ENCODE data around the gene FAIM2.
A peak's percentile ranks its signal among the peaks of the same experiment; 100 is the strongest.

The FAIM2 gene

DNA sequence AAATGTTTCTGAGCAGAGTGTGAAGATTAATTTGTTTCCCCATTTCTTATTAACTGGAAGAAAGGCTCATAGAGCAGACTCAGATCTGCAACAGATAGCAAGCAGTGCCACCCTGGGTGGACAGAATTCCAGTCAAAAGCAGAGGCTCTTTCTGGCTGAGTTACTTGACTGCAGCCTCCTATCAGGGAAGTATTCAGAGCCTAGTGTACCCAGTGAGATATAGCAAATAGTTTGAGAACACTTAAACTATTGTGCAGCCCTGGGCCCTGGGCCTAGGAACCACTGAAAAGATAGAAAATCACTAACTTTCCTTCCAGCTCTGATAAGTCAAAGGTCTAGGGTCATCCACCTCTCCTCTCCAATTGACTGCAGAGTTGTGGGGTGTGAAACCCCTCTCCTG lies 35.6 kb upstream of the FAIM2 start (continued):
- no peak for TF ChIP-seq ZNF513 (tag by site-specific recombination; IDR thresholded peaks at IDR 0.05)
- no peak for TF ChIP-seq ZNF660 (tag by site-specific recombination; IDR thresholded peaks at IDR 0.05)
- no peak for TF ChIP-seq TRIM28 (IDR thresholded peaks at IDR 0.05; ENCODE audit: borderline replicate concordance, low read length)

DNA sequence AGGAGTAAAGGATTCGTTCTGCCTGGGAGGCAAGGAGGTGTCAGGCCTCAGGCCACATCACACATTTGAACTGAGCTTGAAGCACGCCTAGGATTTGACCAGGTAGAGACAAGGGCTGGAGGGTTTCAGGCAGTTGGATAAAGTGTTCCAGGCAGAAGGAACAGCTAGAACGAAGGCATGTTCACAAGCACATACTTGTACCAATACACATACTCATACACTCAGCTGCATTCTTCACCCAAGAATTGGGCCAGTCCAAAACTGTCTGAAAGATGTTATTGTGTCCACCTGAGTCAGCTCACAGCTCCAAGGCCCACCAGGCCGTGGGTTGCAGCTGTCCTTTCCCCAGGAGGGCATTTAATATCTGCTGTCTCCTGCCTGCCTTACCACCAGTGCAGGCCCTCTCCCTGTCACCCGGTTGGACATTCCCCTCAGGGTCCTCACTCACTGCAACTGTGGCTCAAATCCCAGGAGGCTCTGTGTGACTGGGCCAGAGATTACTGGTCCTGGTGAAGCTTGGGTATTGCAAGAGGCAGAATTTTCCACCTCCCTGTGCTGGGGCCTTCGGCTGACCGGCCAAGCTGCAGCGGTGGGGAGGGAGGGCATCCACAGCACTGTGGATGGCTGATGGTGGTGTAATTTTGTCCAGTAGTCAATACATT lies 34.1 kb upstream of the FAIM2 start:
- H3K9me3 ChIP-seq (ENCODE audit: control insufficient read depth, insufficient read depth, low read depth, low read length): no peaks in the 10 kb centered on the region
- CTCF ChIA-PET: interaction anchor here (0.6 to 2.2 kb wide), 5 partner anchors 8 to 71 kb away, joined by 3 to 11 read pairs (median 6); no protein-coding TSS in a partner anchor
- H3K4me3 ChIP-seq (ENCODE audit: low read depth, low read length): no peak overlapping the region
- no peaks in the 10 kb centered on the region for H3K36me3 ChIP-seq (ENCODE audit: control insufficient read depth in 2 of 2, insufficient read depth in 1 of 2, low read length in 2 of 2)
- H3K4me1 ChIP-seq (ENCODE audit: control insufficient read depth, insufficient read depth, low read length): no peaks in the 10 kb centered on the region
- H3K27ac ChIP-seq (ENCODE audit: extremely low read depth, low read depth, low read length): no peak overlapping the region
- TF ChIP-seq ZIC2 (tag by site-specific recombination; IDR thresholded peaks at IDR 0.05) (peak; percentile 61), MEIS1 (CRISPR knock-in tag; IDR thresholded peaks at IDR 0.05; ENCODE audit: borderline replicate concordance) (no peak), ZNF544 (tag by site-specific recombination; IDR thresholded peaks at IDR 0.05) (no peak)
- TF ChIP-seq, protein P1, sequence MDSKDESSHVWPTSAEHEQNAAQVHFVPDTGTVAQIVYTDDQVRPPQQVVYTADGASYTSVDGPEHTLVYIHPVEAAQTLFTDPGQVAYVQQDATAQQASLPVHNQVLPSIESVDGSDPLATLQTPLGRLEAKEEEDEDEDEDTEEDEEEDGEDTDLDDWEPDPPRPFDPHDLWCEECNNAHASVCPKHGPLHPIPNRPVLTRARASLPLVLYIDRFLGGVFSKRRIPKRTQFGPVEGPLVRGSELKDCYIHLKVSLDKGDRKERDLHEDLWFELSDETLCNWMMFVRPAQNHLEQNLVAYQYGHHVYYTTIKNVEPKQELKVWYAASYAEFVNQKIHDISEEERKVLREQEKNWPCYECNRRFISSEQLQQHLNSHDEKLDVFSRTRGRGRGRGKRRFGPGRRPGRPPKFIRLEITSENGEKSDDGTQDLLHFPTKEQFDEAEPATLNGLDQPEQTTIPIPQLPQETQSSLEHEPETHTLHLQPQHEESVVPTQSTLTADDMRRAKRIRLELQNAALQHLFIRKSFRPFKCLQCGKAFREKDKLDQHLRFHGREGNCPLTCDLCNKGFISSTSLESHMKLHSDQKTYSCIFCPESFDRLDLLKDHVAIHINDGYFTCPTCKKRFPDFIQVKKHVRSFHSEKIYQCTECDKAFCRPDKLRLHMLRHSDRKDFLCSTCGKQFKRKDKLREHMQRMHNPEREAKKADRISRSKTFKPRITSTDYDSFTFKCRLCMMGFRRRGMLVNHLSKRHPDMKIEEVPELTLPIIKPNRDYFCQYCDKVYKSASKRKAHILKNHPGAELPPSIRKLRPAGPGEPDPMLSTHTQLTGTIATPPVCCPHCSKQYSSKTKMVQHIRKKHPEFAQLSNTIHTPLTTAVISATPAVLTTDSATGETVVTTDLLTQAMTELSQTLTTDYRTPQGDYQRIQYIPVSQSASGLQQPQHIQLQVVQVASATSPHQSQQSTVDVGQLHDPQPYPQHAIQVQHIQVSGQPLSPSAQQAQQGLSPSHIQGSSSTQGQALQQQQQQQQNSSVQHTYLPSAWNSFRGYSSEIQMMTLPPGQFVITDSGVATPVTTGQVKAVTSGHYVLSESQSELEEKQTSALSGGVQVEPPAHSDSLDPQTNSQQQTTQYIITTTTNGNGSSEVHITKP (tag by site-specific recombination; IDR thresholded peaks at IDR 0.05): 0 out of 2 replicates have a peak, but pooled peaks have one; percentile 23
- POLR2A ChIA-PET: no interaction called here

DNA sequence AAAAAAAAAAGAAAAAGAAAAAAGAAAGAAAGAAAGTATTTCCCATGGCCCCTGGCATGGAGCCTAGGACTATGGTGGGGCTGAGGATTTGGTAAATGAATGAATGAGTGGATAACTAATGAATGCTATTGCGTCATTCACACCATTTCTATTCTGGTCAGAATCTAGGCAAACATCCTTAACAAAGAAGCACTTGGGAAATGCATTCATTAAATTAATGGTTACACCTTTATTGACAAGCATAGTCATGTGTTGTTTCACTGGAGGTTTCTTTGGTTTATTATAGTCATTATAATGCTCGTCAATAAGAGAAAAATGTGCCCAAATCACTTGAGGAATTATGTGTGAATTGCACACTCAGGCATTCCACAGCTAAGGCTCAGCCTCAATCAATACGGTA lies 33.2 kb upstream of the FAIM2 start:
- TF ChIP-seq ZFP37 (tag by site-specific recombination; IDR thresholded peaks at IDR 0.05) (no peak), SALL2 (tag by site-specific recombination; IDR thresholded peaks at IDR 0.05; ENCODE audit: borderline replicate concordance) (no peak), BCL6B (tag by site-specific recombination; IDR thresholded peaks at IDR 0.05) (no peak), ZNF423 (tag by site-specific recombination; IDR thresholded peaks at IDR 0.05) (no peak), ZNF157 (tag by site-specific recombination; IDR thresholded peaks at IDR 0.05) (no peak)
- TF ChIP-seq, protein P2, sequence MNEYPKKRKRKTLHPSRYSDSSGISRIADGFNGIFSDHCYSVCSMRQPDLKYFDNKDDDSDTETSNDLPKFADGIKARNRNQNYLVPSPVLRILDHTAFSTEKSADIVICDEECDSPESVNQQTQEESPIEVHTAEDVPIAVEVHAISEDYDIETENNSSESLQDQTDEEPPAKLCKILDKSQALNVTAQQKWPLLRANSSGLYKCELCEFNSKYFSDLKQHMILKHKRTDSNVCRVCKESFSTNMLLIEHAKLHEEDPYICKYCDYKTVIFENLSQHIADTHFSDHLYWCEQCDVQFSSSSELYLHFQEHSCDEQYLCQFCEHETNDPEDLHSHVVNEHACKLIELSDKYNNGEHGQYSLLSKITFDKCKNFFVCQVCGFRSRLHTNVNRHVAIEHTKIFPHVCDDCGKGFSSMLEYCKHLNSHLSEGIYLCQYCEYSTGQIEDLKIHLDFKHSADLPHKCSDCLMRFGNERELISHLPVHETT (tag by site-specific recombination; IDR thresholded peaks at IDR 0.05): no peak
- TF ChIP-seq, protein P3, sequence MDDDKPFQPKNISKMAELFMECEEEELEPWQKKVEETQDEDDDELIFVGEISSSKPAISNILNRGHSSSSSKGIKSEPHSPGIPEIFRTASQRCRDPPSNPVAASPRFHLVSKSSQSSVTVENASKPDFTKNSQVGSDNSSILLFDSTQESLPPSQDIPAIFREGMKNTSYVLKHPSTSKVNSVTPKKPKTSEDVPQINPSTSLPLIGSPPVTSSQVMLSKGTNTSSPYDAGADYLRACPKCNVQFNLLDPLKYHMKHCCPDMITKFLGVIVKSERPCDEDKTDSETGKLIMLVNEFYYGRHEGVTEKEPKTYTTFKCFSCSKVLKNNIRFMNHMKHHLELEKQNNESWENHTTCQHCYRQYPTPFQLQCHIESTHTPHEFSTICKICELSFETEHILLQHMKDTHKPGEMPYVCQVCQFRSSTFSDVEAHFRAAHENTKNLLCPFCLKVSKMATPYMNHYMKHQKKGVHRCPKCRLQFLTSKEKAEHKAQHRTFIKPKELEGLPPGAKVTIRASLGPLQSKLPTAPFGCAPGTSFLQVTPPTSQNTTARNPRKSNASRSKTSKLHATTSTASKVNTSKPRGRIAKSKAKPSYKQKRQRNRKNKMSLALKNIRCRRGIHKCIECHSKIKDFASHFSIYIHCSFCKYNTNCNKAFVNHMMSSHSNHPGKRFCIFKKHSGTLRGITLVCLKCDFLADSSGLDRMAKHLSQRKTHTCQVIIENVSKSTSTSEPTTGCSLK (tag by site-specific recombination; IDR thresholded peaks at IDR 0.05): no peak
- Histone ChIP-seq H3K4me1 (ENCODE audit: control insufficient read depth, insufficient read depth, low read length) (no peaks in the 10 kb centered on the region), H3K36me3 (ENCODE audit: control insufficient read depth in 2 of 2, insufficient read depth in 1 of 2, low read length in 2 of 2) (no peaks in the 10 kb centered on the region), H3K9me3 (ENCODE audit: control insufficient read depth, insufficient read depth, low read depth, low read length) (no peaks in the 10 kb centered on the region), H3K27ac (ENCODE audit: extremely low read depth, low read depth, low read length) (no peak overlapping the region), H3K4me3 (ENCODE audit: low read depth, low read length) (no peak overlapping the region)
- POLR2A ChIA-PET: no interaction called here
- CTCF ChIA-PET: interaction anchor here (1.5 to 2.2 kb wide), 3 partner anchors 9 to 70 kb away, joined by 6 to 11 read pairs (median 9); no protein-coding TSS in a partner anchor

Data from HEK293 (cell line).